ENCODE data around the gene MAN2C1. TPM values are rescaled to one million over a fixed set of nuclear protein-coding genes. Genes with fewer than 3 reads are reported as not detected.

The MAN2C1 gene
- total and polyA plus RNA-seq, 9 of the 15 experiments (the other 6 are each of a cell fraction or from before 2014, with no cell fraction given) = 2.0 to 141 (median 39.9) TPM

DNA sequence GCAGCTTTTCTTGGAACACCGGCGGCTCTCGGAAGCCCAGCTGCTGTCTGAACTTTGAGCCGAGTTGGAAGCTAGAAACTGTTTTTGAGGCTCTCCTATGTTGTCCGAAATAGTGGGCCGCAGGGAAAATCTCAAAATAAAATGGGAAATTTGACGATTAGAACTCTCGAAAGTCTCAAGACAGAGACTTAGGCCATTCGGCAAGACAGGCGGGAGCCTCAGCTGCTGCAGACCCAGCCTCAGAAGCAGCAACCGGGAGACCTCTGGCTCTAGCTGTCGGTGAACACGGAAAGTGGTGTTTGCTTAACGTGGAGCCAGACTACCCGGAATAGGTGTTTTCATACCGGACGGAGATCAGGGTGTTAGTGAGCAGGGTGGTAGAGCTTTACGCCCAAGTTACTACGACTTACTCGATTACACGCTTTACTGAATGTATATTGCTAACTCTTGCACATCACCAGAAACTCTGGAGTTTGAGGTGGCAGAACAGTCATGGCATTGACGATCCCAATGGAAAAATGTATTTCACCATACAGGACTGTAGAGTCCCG is 357 bp upstream of the MAN2C1 start:
- in situ Hi-C loops (cut with MboI) (loop anchor here (5.0 kb wide), 1 partner anchor 309 kb away; no protein-coding TSS in a partner anchor), intact Hi-C loops (cut with micrococcal nuclease) (loop anchor here (1.0 to 2.0 kb wide), 3 partner anchors 85 to 314 kb away; partner anchors contain the start of gene IMP3)
- H3K4me1 ChIP-seq (replicated peaks in 1 of 2; ENCODE audit: control insufficient read depth in 2 of 2, insufficient read depth in 2 of 2, low read length in 2 of 2) = peaks cover 12 to 14% of the 10 kb centered on the region in 2 experiments; a peak in 4 of 5 replicates
- peak; percentile 82 for FAIRE-seq
- peak overlapping the region; percentile 94 to 98 for H3K9ac ChIP-seq (ENCODE audit: insufficient read depth in 1 of 2, low read depth in 2 of 2, low read length in 2 of 2)
- H3K9me3 ChIP-seq (replicated peaks; ENCODE audit: control insufficient read depth, insufficient read depth, low read depth, low read length) = no peaks in the 10 kb centered on the region
- TSS peak; percentile 81 for BruUV-seq (replicated peaks)
- peaks cover 77% of the 10 kb centered on the region for H3K36me3 ChIP-seq (ENCODE audit: control insufficient read depth, insufficient read depth, low read length)
- peak overlapping the region; percentile 90 for H2AFZ ChIP-seq (ENCODE audit: low read depth, low read length)
- no peak for DNase-seq (ENCODE audit: extremely low read depth in 1 of 4, low spot score in 3 of 4)
- peak overlapping the region; percentile 96 for H3K27ac ChIP-seq (ENCODE audit: extremely low read depth, low read depth, low read length)
- peak overlapping the region; percentile 96 for H3K4me3 ChIP-seq
- H3K27me3 ChIP-seq (ENCODE audit: control insufficient read depth in 2 of 2, insufficient read depth in 2 of 2, low read length in 2 of 2) = no peaks in the 10 kb centered on the region
- H3K9me1 ChIP-seq (ENCODE audit: control insufficient read depth, insufficient read depth, low read length) = peaks cover 4% of the 10 kb centered on the region
- ATAC-seq = peak; percentile 14
- peaks cover 10% of the 10 kb centered on the region for H4K20me1 ChIP-seq (replicated peaks; ENCODE audit: control insufficient read depth, insufficient read depth, low read length)
- 3% methylated on average over 23 of the region's 23 CpGs for WGBS (ENCODE audit: insufficient coverage, low coverage, missing lambda C conversion rate)
- H3K4me2 ChIP-seq (ENCODE audit: insufficient read depth, low read length) = peak overlapping the region; percentile 94
- H3K79me2 ChIP-seq (ENCODE audit: control insufficient read depth, insufficient read depth, low read length) = peaks cover 26% of the 10 kb centered on the region
- POLR2A ChIA-PET = interaction anchor here (0.6 to 2.5 kb wide), 26 partner anchors 9 to 828 kb away, joined by 3 to 36 read pairs (median 4); partner anchors contain the start of genes ARID3B, IMP3, PTPN9 and SNUPN
- CTCF ChIA-PET (ENCODE audit: low intra/inter-chr PET ratio) = interaction anchor here (1.6 kb wide), 1 partner anchor 272 kb away, joined by 9 read pairs; the partner anchor contains the start of gene IMP3
- TF ChIP-seq ZNF512 (tag; IDR thresholded peaks at IDR 0.05) = no peak
- peak in 1 of 2 experiments; percentile 19; a peak in 1 of 4 replicates for TF ChIP-seq SRF (CRISPR knock-in tag; IDR thresholded peaks at IDR 0.05)
- TF ChIP-seq, protein P1, sequence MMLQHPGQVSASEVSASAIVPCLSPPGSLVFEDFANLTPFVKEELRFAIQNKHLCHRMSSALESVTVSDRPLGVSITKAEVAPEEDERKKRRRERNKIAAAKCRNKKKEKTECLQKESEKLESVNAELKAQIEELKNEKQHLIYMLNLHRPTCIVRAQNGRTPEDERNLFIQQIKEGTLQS (IDR thresholded peaks at IDR 0.05) = no peak
- TF ChIP-seq, protein P1 (CRISPR knock-in tag; conservative IDR thresholded peaks at IDR 0.05) = 0 out of 2 replicates have a peak, but pooled peaks have one; percentile 56
- no peak for TF ChIP-seq ILF3 (IDR thresholded peaks at IDR 0.05; ENCODE audit: borderline replicate concordance)
- TF ChIP-seq, protein P2, sequence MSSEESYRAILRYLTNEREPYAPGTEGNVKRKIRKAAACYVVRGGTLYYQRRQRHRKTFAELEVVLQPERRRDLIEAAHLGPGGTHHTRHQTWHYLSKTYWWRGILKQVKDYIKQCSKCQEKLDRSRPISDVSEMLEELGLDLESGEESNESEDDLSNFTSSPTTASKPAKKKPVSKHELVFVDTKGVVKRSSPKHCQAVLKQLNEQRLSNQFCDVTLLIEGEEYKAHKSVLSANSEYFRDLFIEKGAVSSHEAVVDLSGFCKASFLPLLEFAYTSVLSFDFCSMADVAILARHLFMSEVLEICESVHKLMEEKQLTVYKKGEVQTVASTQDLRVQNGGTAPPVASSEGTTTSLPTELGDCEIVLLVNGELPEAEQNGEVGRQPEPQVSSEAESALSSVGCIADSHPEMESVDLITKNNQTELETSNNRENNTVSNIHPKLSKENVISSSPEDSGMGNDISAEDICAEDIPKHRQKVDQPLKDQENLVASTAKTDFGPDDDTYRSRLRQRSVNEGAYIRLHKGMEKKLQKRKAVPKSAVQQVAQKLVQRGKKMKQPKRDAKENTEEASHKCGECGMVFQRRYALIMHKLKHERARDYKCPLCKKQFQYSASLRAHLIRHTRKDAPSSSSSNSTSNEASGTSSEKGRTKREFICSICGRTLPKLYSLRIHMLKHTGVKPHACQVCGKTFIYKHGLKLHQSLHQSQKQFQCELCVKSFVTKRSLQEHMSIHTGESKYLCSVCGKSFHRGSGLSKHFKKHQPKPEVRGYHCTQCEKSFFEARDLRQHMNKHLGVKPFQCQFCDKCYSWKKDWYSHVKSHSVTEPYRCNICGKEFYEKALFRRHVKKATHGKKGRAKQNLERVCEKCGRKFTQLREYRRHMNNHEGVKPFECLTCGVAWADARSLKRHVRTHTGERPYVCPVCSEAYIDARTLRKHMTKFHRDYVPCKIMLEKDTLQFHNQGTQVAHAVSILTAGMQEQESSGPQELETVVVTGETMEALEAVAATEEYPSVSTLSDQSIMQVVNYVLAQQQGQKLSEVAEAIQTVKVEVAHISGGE (CRISPR knock-in tag; IDR thresholded peaks at IDR 0.05) = no peak; a peak in 2 of 6 replicates
- 0 out of 2 replicates have a peak, but pooled peaks have one; percentile 47 for TF ChIP-seq ZNF175 (CRISPR knock-in tag; IDR thresholded peaks at IDR 0.05; ENCODE audit: low read depth)
- TF ChIP-seq ZNF589 (CRISPR knock-in tag; IDR thresholded peaks at IDR 0.05; ENCODE audit: low read depth) = peak; percentile 30; the same call in 1 of the 2 replicates
